Measurements from ENCODE around the gene NADSYN1. TPM values are rescaled to one million over a fixed set of nuclear protein-coding genes. Genes with fewer than 3 reads are reported as not detected.
"Not testable (repeated sequence)": the region's sequence is repeated elsewhere in the genome, so short reads cannot be mapped to it uniquely, and the experiment has no call there.

Gene NADSYN1
- total and polyA plus RNA-seq, 2 of the 13 experiments (the other 11 are each of a cell fraction or from before 2014, with no cell fraction given) = 35.7 to 51.5 TPM

DNA sequence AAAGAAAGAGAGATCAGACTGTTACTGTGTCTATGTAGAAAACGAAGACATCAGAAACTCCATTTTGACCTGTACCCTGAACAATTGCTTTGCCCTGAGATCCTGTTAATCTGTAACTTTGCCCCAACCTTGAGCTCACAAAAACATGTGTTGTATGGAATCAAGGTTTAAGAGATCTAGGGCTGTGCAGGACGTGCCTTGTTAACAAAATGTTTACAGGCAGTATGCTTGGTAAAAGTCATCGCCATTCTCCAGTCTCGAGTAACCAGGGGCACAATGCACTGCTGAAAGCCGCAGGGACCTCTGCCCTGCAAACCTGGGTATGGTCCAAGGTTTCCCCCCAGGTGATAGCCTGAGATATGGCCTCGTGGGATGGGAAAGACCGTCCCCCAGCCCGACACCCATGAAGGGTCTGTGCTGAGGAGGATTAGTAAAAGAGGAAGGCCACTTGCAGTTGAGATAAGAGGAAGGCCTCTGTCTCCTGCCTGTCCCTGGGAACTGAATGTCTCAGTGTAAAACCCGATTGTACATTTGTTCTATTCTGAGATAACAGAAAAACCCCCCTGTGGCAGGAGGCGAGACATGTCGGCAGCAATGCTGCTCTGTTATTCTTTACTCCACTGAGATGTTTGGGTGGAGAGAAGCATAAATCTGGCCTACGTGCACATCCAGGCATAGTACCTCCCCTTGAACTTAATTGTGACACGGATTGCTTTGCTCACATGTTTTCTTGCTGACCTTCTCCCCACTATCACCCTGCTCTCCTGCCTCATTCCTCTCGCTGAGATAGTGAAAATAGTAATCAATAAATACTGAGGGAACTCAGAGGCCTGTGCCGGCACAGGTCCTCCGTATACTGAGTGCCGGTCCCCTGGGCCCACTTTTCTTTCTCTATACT lies 82.0 kb downstream of the NADSYN1 start (continued):
- TF ChIP-seq ZNF609 (CRISPR knock-in tag; IDR thresholded peaks at IDR 0.05; ENCODE audit: borderline replicate concordance) = peak; percentile 58; the same call in 1 of the 2 replicates
- TF ChIP-seq TARDBP (CRISPR knock-in tag; IDR thresholded peaks at IDR 0.05) = 0 out of 2 replicates have a peak, but pooled peaks have one; percentile 33
- TF ChIP-seq, protein P1, sequence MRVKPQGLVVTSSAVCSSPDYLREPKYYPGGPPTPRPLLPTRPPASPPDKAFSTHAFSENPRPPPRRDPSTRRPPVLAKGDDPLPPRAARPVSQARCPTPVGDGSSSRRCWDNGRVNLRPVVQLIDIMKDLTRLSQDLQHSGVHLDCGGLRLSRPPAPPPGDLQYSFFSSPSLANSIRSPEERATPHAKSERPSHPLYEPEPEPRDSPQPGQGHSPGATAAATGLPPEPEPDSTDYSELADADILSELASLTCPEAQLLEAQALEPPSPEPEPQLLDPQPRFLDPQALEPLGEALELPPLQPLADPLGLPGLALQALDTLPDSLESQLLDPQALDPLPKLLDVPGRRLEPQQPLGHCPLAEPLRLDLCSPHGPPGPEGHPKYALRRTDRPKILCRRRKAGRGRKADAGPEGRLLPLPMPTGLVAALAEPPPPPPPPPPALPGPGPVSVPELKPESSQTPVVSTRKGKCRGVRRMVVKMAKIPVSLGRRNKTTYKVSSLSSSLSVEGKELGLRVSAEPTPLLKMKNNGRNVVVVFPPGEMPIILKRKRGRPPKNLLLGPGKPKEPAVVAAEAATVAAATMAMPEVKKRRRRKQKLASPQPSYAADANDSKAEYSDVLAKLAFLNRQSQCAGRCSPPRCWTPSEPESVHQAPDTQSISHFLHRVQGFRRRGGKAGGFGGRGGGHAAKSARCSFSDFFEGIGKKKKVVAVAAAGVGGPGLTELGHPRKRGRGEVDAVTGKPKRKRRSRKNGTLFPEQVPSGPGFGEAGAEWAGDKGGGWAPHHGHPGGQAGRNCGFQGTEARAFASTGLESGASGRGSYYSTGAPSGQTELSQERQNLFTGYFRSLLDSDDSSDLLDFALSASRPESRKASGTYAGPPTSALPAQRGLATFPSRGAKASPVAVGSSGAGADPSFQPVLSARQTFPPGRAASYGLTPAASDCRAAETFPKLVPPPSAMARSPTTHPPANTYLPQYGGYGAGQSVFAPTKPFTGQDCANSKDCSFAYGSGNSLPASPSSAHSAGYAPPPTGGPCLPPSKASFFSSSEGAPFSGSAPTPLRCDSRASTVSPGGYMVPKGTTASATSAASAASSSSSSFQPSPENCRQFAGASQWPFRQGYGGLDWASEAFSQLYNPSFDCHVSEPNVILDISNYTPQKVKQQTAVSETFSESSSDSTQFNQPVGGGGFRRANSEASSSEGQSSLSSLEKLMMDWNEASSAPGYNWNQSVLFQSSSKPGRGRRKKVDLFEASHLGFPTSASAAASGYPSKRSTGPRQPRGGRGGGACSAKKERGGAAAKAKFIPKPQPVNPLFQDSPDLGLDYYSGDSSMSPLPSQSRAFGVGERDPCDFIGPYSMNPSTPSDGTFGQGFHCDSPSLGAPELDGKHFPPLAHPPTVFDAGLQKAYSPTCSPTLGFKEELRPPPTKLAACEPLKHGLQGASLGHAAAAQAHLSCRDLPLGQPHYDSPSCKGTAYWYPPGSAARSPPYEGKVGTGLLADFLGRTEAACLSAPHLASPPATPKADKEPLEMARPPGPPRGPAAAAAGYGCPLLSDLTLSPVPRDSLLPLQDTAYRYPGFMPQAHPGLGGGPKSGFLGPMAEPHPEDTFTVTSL (CRISPR knock-in tag; IDR thresholded peaks at IDR 0.05; ENCODE audit: borderline replicate concordance) = peak; percentile 69; the same call in 1 of the 2 replicates
- peak; percentile 86 for TF ChIP-seq RARA (CRISPR knock-in tag; IDR thresholded peaks at IDR 0.05)
- TF ChIP-seq ETV5 (CRISPR knock-in tag; IDR thresholded peaks at IDR 0.05; ENCODE audit: borderline replicate concordance) = peak; percentile 59; the same call in 1 of the 2 replicates
- TF ChIP-seq, protein P2, sequence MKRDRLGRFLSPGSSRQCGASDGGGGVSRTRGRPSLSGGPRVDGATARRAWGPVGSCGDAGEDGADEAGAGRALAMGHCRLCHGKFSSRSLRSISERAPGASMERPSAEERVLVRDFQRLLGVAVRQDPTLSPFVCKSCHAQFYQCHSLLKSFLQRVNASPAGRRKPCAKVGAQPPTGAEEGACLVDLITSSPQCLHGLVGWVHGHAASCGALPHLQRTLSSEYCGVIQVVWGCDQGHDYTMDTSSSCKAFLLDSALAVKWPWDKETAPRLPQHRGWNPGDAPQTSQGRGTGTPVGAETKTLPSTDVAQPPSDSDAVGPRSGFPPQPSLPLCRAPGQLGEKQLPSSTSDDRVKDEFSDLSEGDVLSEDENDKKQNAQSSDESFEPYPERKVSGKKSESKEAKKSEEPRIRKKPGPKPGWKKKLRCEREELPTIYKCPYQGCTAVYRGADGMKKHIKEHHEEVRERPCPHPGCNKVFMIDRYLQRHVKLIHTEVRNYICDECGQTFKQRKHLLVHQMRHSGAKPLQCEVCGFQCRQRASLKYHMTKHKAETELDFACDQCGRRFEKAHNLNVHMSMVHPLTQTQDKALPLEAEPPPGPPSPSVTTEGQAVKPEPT (CRISPR knock-in tag; IDR thresholded peaks at IDR 0.05; ENCODE audit: low read depth) = 0 out of 2 replicates have a peak, but pooled peaks have one; percentile 56
- TF ChIP-seq SIX1 (CRISPR knock-in tag; IDR thresholded peaks at IDR 0.05; ENCODE audit: borderline replicate concordance) = peak; percentile 27; the same call in 1 of the 2 replicates
- not testable (repeated sequence) for TF ChIP-seq FOXP1, SOX6 (IDR thresholded peaks at IDR 0.05)
- peak; percentile 77; the same call in 1 of the 2 replicates for TF ChIP-seq FOXP1 (CRISPR knock-in tag; IDR thresholded peaks at IDR 0.05)
- TF ChIP-seq POLR2G (IDR thresholded peaks at IDR 0.05; ENCODE audit: low read depth, low read length) = peak; percentile 56
- TF ChIP-seq YEATS4 (CRISPR knock-in tag; IDR thresholded peaks at IDR 0.05; ENCODE audit: borderline replicate concordance) = peak; percentile 65
- TF ChIP-seq HNF4A (CRISPR knock-in tag; IDR thresholded peaks at IDR 0.05) = peak; percentile 49
- TF ChIP-seq TBX2 (CRISPR knock-in tag; IDR thresholded peaks at IDR 0.05; ENCODE audit: borderline replicate concordance) = peak; percentile 49; the same call in 1 of the 2 replicates
- TF ChIP-seq FOXO1 (CRISPR knock-in tag; IDR thresholded peaks at IDR 0.05) = peak; percentile 80; the same call in 1 of the 2 replicates
- peak; percentile 66 for TF ChIP-seq SOX6 (CRISPR knock-in tag; IDR thresholded peaks at IDR 0.05)
- 0 out of 2 replicates have a peak, but pooled peaks have one; percentile 31 for TF ChIP-seq ZNF256 (CRISPR knock-in tag; conservative IDR thresholded peaks at IDR 0.05)
